RPMI8226 (cell line): ENCODE results near the gene GPRC6A.

Experiments used
- DNase-seq: peaks from one replicate; pipeline ENCODE4 v3.0.0-alpha.2; 2015

The GPRC6A gene

GRCh38 chr6:116783852-116784251 is 45.0 kb downstream of the GPRC6A start:
- DNase-seq: no peak

- peak; percentile 15 for DNase-seq
Measured at GRCh38 chr6:116779573-116780164, 49.2 kb downstream of the GPRC6A start.

- DNase-seq: no peak
Measured at GRCh38 chr6:116773886-116774285, 55.0 kb downstream of the GPRC6A start.

- no peak for DNase-seq
Measured at GRCh38 chr6:116772450-116772849, 56.4 kb downstream of the GPRC6A start.

- DNase-seq: no peak
Measured at GRCh38 chr6:116767715-116768114, 61.2 kb downstream of the GPRC6A start.

- DNase-seq: no peak
Measured at GRCh38 chr6:116766506-116767176, 62.2 kb downstream of the GPRC6A start.

- no peak for DNase-seq
Measured at GRCh38 chr6:116764961-116765841, 63.7 kb downstream of the GPRC6A start, which contains the start of gene FAM162B. TSS of gene FAM162B (minus strand) at chr6:116765719. CDS start at chr6:116765576, 143 bp downstream.

GRCh38 chr6:116764629-116764960 is 64.3 kb downstream of the GPRC6A start:
- DNase-seq: no peak

- DNase-seq: no peak
Measured at GRCh38 chr6:116763906-116764628, 64.8 kb downstream of the GPRC6A start.

- no peak for DNase-seq
Measured at GRCh38 chr6:116763048-116763447, 65.8 kb downstream of the GPRC6A start.

GRCh38 chr6:116762235-116762634 is 66.6 kb downstream of the GPRC6A start:
- no peak for DNase-seq

GRCh38 chr6:116761779-116762178 is 67.1 kb downstream of the GPRC6A start:
- DNase-seq: no peak

GRCh38 chr6:116745176-116745575 is 83.7 kb downstream of the GPRC6A start:
- no peak for DNase-seq
